Measurements from ENCODE around the gene LONP1.

LONP1 gene

GRCh38 chr19:5719274-5719960 is 529 bp downstream of the LONP1 start:
- H3K36me3 Mint-ChIP-seq (ENCODE audit: low read depth), result peaks cover 32% of the 10 kb centered on the region
- H3K4me1 Mint-ChIP-seq, result peaks cover 40% of the 10 kb centered on the region
- DNase-seq (peak; percentile 37), ATAC-seq (no peak)
- H3K27ac Mint-ChIP-seq, result peak overlapping the region; percentile 97
- no peaks in the 10 kb centered on the region for H3K9me3 Mint-ChIP-seq
- H3K4me3 Mint-ChIP-seq, result peak overlapping the region; percentile 96
- peaks cover 4% of the 10 kb centered on the region for H3K27me3 Mint-ChIP-seq

DNA sequence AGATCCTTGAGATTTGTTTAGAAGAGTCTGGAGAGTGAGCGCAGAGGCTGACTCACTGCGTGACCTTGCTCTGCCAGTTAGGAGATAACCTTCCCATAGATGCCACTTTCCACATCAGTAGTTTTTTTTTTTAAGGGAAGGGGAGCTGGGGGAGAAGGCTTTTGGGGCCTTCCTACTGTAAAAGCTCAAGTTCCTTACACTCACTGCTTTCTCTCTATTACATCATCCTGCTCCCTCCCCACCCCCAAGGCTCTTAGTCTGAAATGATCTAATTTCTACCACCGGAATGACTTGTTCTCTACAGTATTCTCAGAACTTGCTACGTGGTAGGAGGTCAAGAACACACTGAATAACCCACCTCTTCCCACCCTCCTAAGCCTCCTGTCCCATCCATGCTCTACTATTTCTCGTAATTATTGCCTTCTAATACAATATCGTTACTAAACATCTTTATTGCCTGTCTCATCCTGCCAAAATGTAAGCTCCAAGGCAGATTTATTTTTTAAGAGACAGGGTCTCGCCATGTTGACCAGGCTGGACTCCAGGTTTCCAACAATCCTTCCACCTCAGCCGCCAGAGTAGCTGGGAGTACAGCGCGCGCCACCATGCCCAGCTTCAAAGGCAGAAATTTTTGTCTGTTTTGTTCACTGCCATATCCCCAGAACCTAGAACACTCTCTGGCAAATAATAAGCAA is 1.2 kb downstream of the LONP1 start:
- DNase-seq (peak; percentile 58), ATAC-seq (peak; percentile 37)
- no peaks in the 10 kb centered on the region for H3K9me3 Mint-ChIP-seq
- peak overlapping the region; percentile 97 for H3K27ac Mint-ChIP-seq
- peaks cover 43% of the 10 kb centered on the region for H3K4me1 Mint-ChIP-seq
- peak overlapping the region; percentile 96 for H3K4me3 Mint-ChIP-seq
- peaks cover 36% of the 10 kb centered on the region for H3K36me3 Mint-ChIP-seq (ENCODE audit: low read depth)
- H3K27me3 Mint-ChIP-seq, result peaks cover 4% of the 10 kb centered on the region

DNA sequence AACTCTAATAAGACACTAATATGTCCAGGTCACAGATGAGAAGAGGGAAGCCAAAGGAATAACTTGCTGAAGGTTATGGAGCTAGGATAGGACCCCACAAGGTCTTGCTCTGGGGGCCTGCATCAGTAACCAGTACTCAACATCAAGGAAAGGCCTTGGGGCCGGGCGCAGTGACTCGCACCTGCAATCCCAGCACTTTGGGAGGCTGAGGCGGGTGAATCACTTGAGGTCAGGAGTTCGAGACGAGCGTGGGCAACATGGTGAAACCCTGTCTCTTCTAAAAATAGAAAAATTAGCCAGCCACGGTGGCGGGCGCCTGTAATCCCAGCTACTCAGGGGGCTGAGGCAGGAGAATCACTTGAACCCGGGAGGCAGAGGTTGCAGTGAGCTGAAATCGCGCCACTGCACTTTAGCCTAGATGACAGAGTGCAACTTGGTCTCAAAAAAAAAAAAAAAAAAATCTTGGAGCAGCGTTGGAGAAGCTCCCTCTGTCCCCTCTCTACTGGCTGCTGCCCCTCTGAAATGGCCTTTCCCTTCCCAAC is 1.8 kb downstream of the LONP1 start:
- peak; percentile 65 for DNase-seq
- Mint-ChIP-seq H3K27me3 (peaks cover 4% of the 10 kb centered on the region), H3K27ac (peak overlapping the region; percentile 97), H3K36me3 (ENCODE audit: low read depth) (peaks cover 41% of the 10 kb centered on the region), H3K4me1 (peaks cover 43% of the 10 kb centered on the region), H3K9me3 (no peaks in the 10 kb centered on the region), H3K4me3 (peak overlapping the region; percentile 96)
- peak; percentile 21 for ATAC-seq

DNA sequence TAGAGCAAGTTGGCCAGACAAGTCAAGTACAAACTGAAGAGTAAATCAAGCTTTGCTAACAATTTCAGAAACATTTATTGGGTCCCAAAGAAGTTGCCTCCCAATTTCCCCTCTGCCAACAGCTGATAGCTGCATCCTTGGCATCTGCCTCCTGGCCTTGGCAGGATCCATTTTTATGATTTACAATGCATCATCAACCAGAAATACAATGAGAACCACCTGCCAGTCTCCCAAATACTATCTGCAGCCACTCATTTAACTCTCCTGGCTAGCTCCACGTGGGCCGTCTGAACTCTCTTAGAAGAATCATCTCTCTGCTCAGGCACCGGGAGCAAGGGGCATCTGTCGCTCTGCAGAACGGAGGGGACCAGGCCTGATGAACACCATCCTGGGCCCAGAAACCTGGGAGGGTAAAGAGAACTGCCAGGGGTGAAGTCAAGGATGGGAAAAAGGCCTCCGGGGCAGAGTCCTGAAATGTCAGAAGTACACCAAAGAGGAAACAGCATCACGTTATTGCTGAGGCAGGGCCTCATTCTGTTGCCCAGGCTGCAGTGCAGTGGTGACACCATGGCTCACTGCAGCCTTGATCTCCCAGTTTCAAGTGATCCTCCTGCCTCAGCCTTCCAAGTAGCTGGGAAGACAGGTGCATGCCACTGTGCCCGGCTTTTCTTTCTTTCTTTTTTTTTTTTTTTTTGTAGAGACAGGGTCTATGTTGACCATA is 2.6 kb downstream of the LONP1 start:
- ATAC-seq (no peak), DNase-seq (no peak)
- Mint-ChIP-seq H3K9me3 (no peaks in the 10 kb centered on the region), H3K4me3 (peak overlapping the region; percentile 96), H3K36me3 (ENCODE audit: low read depth) (peaks cover 44% of the 10 kb centered on the region), H3K27me3 (peaks cover 4% of the 10 kb centered on the region), H3K4me1 (peaks cover 43% of the 10 kb centered on the region), H3K27ac (peak overlapping the region; percentile 97)

DNA sequence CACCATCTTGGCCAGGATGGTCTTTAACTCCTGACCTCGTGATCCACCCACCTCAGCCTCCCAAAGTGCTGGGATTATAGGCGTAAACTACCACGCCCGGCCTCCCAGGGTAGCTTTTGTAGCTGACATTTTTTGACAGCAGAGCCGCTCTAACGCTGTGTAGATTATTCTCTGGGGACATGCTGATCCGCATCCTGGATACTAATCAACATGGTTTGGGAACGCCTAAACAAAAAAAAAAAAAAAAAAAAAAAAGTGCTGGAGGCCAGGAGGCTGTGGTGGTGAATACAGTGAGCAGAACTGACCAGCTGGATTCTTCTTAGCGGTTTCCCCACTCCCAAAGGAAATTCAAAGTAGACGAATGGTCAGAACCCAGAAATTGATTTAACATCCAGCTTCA is 5.1 kb downstream of the LONP1 start:
- no peak for ATAC-seq
- H3K4me1 Mint-ChIP-seq, result peaks cover 33% of the 10 kb centered on the region
- H3K36me3 Mint-ChIP-seq (ENCODE audit: low read depth), result peaks cover 54% of the 10 kb centered on the region
- DNase-seq, result no peak
- no peaks in the 10 kb centered on the region for H3K27me3 Mint-ChIP-seq
- H3K4me3 Mint-ChIP-seq, result no peak overlapping the region
- no peak overlapping the region for H3K27ac Mint-ChIP-seq
- H3K9me3 Mint-ChIP-seq, result no peaks in the 10 kb centered on the region

GRCh38 chr19:5713228-5713627 is 6.7 kb downstream of the LONP1 start:
- no peaks in the 10 kb centered on the region for H3K9me3 Mint-ChIP-seq
- H3K4me3 Mint-ChIP-seq, result no peak overlapping the region
- peaks cover 24% of the 10 kb centered on the region for H3K4me1 Mint-ChIP-seq
- ATAC-seq (no peak), DNase-seq (no peak)
- no peaks in the 10 kb centered on the region for H3K27me3 Mint-ChIP-seq
- peak overlapping the region; percentile 59 for H3K27ac Mint-ChIP-seq
- peaks cover 42% of the 10 kb centered on the region for H3K36me3 Mint-ChIP-seq (ENCODE audit: low read depth)

- Mint-ChIP-seq H3K36me3 (ENCODE audit: low read depth) (peaks cover 37% of the 10 kb centered on the region), H3K27me3 (no peaks in the 10 kb centered on the region), H3K27ac (no peak overlapping the region), H3K4me3 (no peak overlapping the region), H3K4me1 (peaks cover 12% of the 10 kb centered on the region), H3K9me3 (no peaks in the 10 kb centered on the region)
- ATAC-seq (no peak), DNase-seq (no peak)
These were observed 8.2 kb downstream of the LONP1 start for GRCh38 chr19:5711713-5712161.

DNA sequence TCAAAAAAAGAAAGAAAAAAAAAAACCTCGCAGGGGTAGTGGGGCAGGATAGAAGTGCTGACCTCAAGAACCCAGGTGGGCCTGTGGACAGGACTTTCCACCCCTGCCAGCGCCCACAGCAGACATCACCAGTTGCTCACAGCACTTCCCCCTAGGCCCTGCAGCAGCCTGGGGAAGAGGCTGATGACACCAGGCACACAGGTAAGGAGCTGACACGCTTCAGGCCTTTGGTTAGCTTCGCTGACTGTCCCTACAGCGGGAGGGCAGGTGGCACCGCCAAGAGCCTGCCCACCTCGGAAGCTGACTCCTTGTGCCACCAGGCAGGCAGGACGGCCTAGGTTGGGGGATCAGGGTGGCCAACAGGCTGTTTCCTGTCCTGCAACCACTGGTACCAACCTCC is 8.9 kb downstream of the LONP1 start:
- no peaks in the 10 kb centered on the region for H3K27me3 Mint-ChIP-seq
- H3K4me1 Mint-ChIP-seq, result peaks cover 7% of the 10 kb centered on the region
- no peak overlapping the region for H3K27ac Mint-ChIP-seq
- DNase-seq (no peak), ATAC-seq (no peak)
- peaks cover 35% of the 10 kb centered on the region for H3K36me3 Mint-ChIP-seq (ENCODE audit: low read depth)
- H3K9me3 Mint-ChIP-seq, result no peaks in the 10 kb centered on the region
- H3K4me3 Mint-ChIP-seq, result no peak overlapping the region

DNA sequence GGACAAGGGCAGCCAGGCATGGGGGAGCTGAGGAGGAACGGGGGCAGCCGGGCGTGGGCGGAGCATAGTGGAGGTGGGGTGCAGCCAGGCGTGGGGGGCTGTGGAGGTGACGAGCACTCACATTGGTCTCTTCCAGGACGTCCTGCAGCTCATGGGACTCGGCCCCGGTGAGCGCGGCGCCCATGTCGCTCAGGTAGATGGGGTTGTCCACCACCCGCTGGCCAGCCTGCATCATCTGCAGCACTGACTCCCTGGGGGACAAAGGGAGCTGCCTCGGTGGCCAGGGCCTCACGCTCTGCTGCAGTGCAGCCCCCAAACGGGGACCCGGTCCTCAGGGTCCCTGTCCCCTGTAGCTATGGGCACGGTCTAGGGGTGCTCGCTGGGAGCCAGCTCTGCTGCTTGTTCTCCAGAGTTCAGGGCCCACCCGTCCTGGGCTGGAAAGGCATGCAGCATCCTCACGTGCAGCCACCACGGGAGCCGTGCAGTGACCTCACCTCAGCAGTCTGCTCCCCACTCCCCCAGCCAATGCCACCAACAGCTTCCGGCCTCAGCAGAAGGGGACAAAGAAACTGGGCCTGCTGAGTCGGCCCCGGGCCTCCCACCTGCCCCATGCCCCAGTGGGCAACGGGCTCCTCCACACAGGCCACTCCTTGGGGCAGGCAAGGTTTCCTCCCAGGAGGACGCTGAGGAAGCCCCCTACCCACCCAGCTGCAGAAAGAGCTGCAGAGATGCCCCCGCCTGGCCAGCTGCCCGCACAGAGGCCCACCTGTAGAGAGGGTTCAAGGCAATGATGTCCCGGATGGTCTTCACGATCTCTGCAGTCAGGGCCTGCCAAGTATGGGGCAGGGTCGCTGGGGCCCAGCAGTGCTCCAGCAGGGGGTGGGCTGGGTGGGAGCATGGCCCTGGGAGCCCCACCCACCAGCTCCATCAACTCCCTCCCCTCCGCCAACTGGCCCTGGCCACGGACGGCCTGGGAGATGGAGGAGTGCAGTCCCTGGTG is 12.1 kb downstream of the LONP1 start:
- H3K4me3 Mint-ChIP-seq, result no peak overlapping the region
- no peaks in the 10 kb centered on the region for H3K27me3 Mint-ChIP-seq
- ATAC-seq (peak; percentile 6), DNase-seq (no peak)
- no peaks in the 10 kb centered on the region for H3K4me1 Mint-ChIP-seq
- H3K9me3 Mint-ChIP-seq, result no peaks in the 10 kb centered on the region
- no peak overlapping the region for H3K27ac Mint-ChIP-seq
- peaks cover 34% of the 10 kb centered on the region for H3K36me3 Mint-ChIP-seq (ENCODE audit: low read depth)

- no peak overlapping the region for H3K27ac Mint-ChIP-seq
- H3K4me1 Mint-ChIP-seq, result no peaks in the 10 kb centered on the region
- ATAC-seq, result no peak
- no peaks in the 10 kb centered on the region for H3K9me3 Mint-ChIP-seq
- peaks cover 30% of the 10 kb centered on the region for H3K36me3 Mint-ChIP-seq (ENCODE audit: low read depth)
- H3K4me3 Mint-ChIP-seq, result no peak overlapping the region
- no peak for DNase-seq
- no peaks in the 10 kb centered on the region for H3K27me3 Mint-ChIP-seq
These were observed 12.9 kb downstream of the LONP1 start for GRCh38 chr19:5706876-5707573.

GRCh38 chr19:5705552-5705951 is 14.4 kb downstream of the LONP1 start:
- Mint-ChIP-seq H3K27me3 (no peaks in the 10 kb centered on the region), H3K36me3 (ENCODE audit: low read depth) (peaks cover 35% of the 10 kb centered on the region), H3K27ac (no peak overlapping the region), H3K9me3 (no peaks in the 10 kb centered on the region), H3K4me1 (no peaks in the 10 kb centered on the region), H3K4me3 (no peak overlapping the region)
- ATAC-seq (no peak), DNase-seq (no peak)

DNA sequence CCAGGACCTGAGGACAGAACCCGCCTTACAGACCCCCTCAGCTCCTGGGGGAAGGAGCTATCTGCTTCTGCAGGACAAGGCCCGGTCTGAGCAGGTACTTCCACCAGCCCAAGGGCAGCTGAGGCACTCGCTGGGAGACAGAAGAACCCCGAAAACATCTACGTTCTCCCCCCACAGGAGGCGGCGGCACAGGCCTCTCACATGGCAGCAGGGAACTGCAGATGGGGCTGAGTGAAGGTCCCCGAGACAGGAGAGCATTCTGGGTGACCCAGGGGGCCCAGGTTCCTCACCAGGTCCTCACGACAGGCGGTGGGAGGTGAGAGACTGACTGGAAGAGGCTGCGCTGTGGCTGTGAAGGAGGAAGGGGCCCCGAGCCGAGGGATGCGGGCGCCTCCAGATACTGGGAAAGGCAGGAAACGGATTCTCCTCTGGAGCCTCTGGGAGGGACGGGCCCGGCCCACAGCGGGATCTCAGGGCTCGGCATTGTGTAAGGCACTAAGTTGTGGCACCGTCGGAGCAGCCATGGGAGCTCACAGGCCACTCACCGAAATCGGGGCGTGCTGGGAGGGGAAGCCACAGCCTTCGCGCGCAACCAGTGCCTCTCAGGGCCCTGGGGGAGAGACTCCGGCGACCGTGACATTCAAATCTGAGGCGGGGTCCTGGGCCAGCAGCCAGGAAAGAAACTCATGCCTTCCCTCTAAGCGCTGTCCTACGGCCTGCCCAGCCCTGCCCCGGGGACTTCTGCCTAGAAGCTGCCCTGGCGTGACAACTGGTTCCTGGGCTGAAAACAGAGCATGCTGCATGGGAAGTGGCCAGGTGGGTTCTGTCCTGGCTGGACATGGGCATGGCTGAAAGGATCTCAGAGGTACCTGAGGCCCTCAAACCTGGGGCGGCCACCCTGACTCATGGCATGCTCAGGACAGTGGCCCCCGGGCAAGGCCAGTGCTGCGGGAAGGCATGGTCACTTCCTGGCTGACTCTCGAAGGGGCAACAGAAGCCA is 15.8 kb downstream of the LONP1 start:
- no peaks in the 10 kb centered on the region for H3K4me1 Mint-ChIP-seq
- no peak for DNase-seq
- ATAC-seq, result no peak
- H3K36me3 Mint-ChIP-seq (ENCODE audit: low read depth), result peaks cover 33% of the 10 kb centered on the region
- H3K4me3 Mint-ChIP-seq, result no peak overlapping the region
- H3K27me3 Mint-ChIP-seq, result no peaks in the 10 kb centered on the region
- no peaks in the 10 kb centered on the region for H3K9me3 Mint-ChIP-seq
- H3K27ac Mint-ChIP-seq, result no peak overlapping the region
